Activated T-helper 17 cell treated with anti-CD3 and anti-CD28 coated beads, Interleukin-2, amount 50 U/mL, for 72 hours (primary cell): ENCODE measurements around the gene TCEA3. TPM values are rescaled to one million over a fixed set of nuclear protein-coding genes. Genes with fewer than 3 reads are reported as not detected.

ENCODE experiments used
- ATAC-seq: fragments of 150-1000 bp; cut with Tn5 transposase; replicated peaks from 2 replicates; pipeline ENCODE4 v1.10.0; 2021; ENCODE audit warnings: mild to moderate bottlenecking, moderate library complexity
- H3K27ac Mint-ChIP-seq: one replicate; pipeline ENCODE4 v1.8.0; 2022; ENCODE audit warnings: mixed read lengths
- H3K27me3 Mint-ChIP-seq: one replicate; pipeline ENCODE4 v1.8.0; 2022; ENCODE audit warnings: mixed read lengths
- H3K36me3 Mint-ChIP-seq: one replicate; pipeline ENCODE4 v1.8.0; 2022; ENCODE audit warnings: low read depth, mild to moderate bottlenecking, mixed read lengths
- H3K4me1 Mint-ChIP-seq: one replicate; pipeline ENCODE4 v1.8.0; 2022; ENCODE audit warnings: mixed read lengths
- H3K4me3 Mint-ChIP-seq: one replicate; pipeline ENCODE4 v1.8.0; 2022; ENCODE audit warnings: mild to moderate bottlenecking, mixed read lengths
- H3K9me3 Mint-ChIP-seq: one replicate; pipeline ENCODE4 v1.8.0; 2022; ENCODE audit warnings: mixed read lengths
- total RNA-seq, 2 donors: library from RNA; stranded (reverse); gene quantifications; one replicate each; pipeline ENCODE4 v1.2.3, GENCODE V29; 2022

TCEA3 gene
- total RNA-seq, 2 donors from 2014 or later = 1.3 to 33.2 TPM

DNA sequence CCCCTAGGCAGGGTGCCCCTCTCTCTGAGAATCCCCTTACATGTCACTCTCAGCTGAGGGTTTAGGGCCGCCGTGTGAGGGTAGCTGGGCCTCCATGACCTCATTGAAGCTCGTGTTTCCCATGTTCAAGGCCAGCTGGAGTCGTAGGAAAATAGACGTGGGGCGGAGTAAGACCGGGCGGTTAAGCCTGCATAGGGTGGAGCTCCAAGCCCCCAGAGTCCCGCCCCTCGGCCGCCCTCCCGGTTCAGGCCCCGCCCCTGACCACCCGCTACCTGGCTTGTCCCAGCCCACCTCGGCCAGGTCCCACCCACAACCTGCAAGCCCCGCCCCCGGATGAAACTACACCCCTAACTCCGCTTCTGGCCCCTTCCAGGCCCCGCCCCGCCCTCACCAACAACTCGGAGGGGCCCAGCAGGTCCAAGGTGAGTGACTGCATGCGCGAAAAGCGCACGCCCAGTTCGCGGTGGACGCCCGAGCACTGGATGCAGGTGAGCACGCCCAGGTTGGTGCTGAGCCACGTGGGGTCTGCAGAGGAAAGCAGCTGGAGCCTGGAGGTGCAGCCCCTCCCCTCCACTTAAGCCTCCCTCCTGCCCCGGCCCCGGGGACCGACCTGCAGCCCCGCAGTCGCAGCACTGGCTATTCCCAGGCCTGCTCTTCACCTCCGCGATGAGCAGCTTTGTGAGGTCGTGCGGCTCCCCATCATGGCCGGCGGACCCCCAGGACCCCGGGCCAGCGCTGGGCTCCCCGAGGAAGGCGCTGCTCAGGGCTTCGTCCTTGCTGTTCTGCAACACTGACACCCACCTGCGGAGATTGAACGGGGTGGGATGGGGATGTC lies 12.2 kb upstream of the TCEA3 start:
- H3K4me3 Mint-ChIP-seq = no peak overlapping the region
- no peaks in the 10 kb centered on the region for H3K9me3 Mint-ChIP-seq
- peak; percentile 24 for ATAC-seq
- peaks cover 4% of the 10 kb centered on the region for H3K27me3 Mint-ChIP-seq
- H3K36me3 Mint-ChIP-seq = no peaks in the 10 kb centered on the region
- no peak overlapping the region for H3K27ac Mint-ChIP-seq
- no peaks in the 10 kb centered on the region for H3K4me1 Mint-ChIP-seq

DNA sequence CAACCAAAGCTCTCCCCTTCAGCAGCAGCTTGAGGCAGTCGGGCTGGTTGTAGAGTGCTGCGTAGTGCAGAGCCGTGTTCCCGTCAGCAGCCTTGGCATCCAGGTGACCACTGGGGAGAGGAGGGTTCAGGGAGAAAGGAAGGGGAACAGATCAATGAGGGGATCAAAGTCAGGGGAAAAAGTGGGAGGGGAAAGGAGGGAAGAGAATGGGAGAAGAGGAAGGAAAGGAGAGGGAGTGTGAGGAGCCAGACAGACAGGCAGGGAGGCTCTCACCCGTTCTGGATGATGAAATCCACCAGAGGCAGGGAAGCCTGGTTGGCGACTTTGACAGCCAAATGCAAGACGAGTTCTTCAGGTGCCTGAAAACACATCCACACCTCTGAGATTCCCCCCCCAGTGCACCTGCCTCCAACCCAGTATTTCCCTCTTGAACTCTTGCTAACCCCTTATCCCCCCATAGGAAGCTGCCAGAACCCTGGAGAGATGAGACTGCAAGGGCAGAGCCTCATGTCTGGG lies 9.8 kb upstream of the TCEA3 start:
- H3K9me3 Mint-ChIP-seq = no peaks in the 10 kb centered on the region
- H3K36me3 Mint-ChIP-seq = no peaks in the 10 kb centered on the region
- no peak for ATAC-seq
- H3K27me3 Mint-ChIP-seq = peaks cover 4% of the 10 kb centered on the region
- no peak overlapping the region for H3K4me3 Mint-ChIP-seq
- no peak overlapping the region for H3K27ac Mint-ChIP-seq
- no peaks in the 10 kb centered on the region for H3K4me1 Mint-ChIP-seq

DNA sequence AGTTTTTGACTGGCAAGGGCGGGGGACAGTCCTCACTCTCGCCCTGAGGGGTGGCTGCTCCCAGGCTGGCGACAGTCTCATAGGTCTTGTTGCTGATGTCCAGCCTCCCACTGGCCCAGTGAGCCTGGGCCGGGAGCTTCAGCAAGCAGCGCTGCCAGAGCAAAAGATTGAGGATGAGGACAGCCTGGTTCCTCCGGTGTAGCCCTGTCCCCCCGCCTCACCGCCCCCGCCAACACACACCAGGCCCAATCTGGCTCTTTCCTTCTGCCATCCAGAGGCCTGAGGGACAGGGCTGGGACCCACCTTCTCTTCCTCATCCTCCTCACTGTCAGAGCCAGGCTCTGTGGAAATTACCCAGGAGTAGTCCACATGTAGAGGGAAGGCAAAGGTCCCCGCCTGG lies 8.6 kb upstream of the TCEA3 start:
- Mint-ChIP-seq H3K4me1 (no peaks in the 10 kb centered on the region), H3K9me3 (no peaks in the 10 kb centered on the region), H3K4me3 (no peak overlapping the region), H3K27ac (peak overlapping the region; percentile 68), H3K36me3 (no peaks in the 10 kb centered on the region), H3K27me3 (peaks cover 4% of the 10 kb centered on the region)
- ATAC-seq = no peak

DNA sequence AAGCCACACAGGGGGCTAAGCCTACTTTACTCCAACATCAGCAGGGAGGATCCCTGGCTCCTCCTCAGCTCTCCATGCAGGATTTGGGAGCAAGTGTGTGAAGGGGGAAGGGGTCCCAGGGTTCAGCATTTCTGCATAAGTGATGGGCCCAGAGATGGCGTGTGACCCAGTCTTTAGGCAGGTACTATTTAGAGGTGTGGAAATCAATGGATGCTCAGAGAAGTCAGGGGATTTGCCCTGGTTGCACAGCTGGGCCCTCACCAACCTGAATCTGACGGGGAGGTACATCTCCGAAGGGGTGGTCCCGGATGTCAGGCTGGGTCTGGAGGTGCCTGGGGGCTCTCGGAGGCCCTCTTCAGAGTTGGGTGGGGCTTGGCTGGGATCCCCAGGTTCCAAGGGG lies 6.9 kb upstream of the TCEA3 start:
- no peaks in the 10 kb centered on the region for H3K36me3 Mint-ChIP-seq
- no peak overlapping the region for H3K4me3 Mint-ChIP-seq
- H3K27ac Mint-ChIP-seq = no peak overlapping the region
- H3K9me3 Mint-ChIP-seq = no peaks in the 10 kb centered on the region
- peaks cover 2% of the 10 kb centered on the region for H3K27me3 Mint-ChIP-seq
- ATAC-seq = no peak
- no peaks in the 10 kb centered on the region for H3K4me1 Mint-ChIP-seq

DNA sequence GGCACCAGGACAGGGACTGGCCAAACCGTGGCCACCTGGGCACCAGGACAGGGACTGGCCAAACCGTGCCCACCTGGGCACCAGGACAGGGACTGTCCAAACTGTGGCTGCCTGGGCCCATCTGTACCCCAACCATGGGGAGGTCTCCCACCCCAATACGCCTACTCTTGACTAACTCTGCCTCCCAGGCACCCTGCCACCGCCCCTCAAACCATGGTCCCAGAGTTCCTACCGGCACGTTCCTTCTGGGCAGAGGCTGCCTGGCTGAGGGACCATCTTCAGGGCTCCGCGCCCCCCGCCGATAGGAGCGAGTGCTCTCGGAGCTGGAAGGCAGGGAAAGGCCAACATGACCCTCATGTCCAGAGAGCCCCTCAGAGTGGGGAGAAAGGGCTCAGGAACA lies 6.3 kb upstream of the TCEA3 start:
- no peaks in the 10 kb centered on the region for H3K4me1 Mint-ChIP-seq
- no peak for ATAC-seq

DNA sequence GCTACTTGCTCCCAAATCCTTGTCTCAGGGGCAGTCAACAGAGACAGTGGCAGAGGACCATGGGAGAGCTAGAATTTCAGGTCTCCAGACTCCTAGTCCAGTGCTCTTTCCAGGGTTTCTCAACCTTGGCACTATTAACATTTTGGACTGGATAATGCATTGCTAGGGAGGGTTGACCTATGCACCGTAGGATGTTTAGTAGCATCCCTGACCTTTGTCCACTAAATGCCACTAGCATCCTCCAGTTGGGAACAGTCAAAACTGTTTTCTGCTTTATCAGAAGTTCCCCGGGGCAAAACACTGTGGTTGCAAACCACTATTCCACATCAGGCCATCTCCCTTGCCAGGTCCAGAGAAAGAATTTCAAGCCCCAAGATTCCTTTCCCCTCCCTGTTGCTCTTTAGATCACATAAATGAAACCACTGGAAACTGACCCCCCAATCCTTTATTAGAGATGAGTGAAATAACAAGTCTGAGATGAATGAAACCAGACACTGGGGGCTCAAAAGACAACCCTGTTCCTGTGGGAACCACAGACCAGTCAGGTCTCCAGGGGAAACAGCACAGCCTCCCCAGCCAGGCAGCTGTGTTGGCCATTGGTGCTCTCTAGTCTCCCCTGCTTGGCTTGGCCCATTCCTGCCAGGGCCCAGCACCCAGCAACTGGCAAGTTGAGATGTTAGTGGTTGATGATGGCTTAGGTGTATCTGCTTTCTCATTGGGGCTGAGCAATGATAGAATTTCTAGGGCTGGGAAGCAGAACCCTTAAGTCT lies 3.8 kb upstream of the TCEA3 start:
- Mint-ChIP-seq H3K4me3 (no peak overlapping the region), H3K36me3 (no peaks in the 10 kb centered on the region)
- no peak for ATAC-seq

More for the DNA sequence above, 6.3 kb upstream of the TCEA3 start:
- Mint-ChIP-seq H3K9me3 (no peaks in the 10 kb centered on the region), H3K4me3 (no peak overlapping the region), H3K27me3 (peaks cover 3% of the 10 kb centered on the region), H3K27ac (no peak overlapping the region), H3K36me3 (no peaks in the 10 kb centered on the region)

DNA sequence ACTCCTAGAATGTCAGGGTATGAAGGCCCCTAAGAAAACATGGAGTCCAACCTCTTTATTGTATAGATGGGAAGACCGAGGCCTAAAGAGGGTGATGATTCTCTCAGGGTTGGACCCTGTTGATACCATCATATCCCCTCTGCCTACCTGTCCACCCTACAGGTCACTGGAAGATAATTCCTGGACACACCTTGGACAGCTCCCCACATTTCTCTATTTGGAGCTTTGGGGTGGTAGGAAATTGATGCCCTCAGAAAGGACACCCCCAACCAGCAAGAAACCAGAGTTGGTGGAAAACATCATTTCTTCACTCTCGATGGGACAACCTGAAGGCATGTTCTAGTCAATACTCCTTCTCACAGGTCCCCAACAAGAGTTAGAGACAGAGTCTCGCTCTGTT lies 3.0 kb upstream of the TCEA3 start:
- Mint-ChIP-seq H3K36me3 (no peaks in the 10 kb centered on the region), H3K27me3 (peaks cover 7% of the 10 kb centered on the region), H3K9me3 (no peaks in the 10 kb centered on the region), H3K4me3 (no peak overlapping the region), H3K4me1 (peaks cover 8% of the 10 kb centered on the region), H3K27ac (no peak overlapping the region)
- no peak for ATAC-seq

More for the DNA sequence above, 3.8 kb upstream of the TCEA3 start:
- Mint-ChIP-seq H3K9me3 (no peaks in the 10 kb centered on the region), H3K27ac (no peak overlapping the region), H3K4me1 (peaks cover 1% of the 10 kb centered on the region), H3K27me3 (peaks cover 3% of the 10 kb centered on the region)

DNA sequence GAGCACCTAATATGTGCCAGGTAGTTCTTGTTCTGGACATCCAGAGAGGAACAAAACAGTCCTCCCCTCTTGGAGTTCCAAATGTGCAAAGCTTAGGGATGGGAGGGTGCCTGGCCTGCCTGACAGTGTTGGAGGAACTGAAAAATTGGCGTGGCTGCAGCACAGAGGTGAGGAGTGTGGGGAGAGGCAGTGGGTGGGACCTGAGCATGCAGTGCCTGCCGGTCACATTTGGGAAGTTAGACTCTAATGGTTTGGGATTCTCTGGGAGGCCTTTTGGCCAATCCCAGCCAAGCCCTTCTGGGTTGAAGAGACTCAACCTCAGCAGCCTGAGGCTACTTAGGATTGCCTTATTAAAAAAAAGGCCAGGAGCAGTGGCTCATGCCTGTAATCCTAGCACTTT lies 2.3 kb upstream of the TCEA3 start:
- no peaks in the 10 kb centered on the region for H3K36me3 Mint-ChIP-seq
- ATAC-seq = no peak
- peaks cover 16% of the 10 kb centered on the region for H3K4me1 Mint-ChIP-seq
- no peak overlapping the region for H3K4me3 Mint-ChIP-seq
- peaks cover 7% of the 10 kb centered on the region for H3K27me3 Mint-ChIP-seq
- H3K27ac Mint-ChIP-seq = no peak overlapping the region
- no peaks in the 10 kb centered on the region for H3K9me3 Mint-ChIP-seq

DNA sequence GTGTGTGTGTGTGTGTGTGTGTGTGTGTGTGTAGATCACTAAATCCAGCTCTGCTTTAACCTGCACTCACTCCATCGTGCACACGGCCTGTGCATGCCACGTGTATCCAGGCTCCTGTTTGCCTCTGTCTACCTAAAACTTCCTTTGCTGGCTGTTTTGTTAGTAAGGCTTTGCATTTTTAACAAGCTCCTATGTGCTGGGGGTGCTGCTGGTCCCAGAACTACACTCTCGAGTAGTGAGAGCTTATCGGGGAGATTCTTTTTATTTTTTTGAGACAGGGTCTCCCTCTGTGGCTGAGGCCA lies 596 bp upstream of the TCEA3 start:
- H3K36me3 Mint-ChIP-seq = no peaks in the 10 kb centered on the region
- peaks cover 7% of the 10 kb centered on the region for H3K27me3 Mint-ChIP-seq
- H3K4me1 Mint-ChIP-seq = peaks cover 17% of the 10 kb centered on the region
- ATAC-seq = no peak
- no peaks in the 10 kb centered on the region for H3K9me3 Mint-ChIP-seq
- H3K27ac Mint-ChIP-seq = no peak overlapping the region
- H3K4me3 Mint-ChIP-seq = peak overlapping the region; percentile 68

DNA sequence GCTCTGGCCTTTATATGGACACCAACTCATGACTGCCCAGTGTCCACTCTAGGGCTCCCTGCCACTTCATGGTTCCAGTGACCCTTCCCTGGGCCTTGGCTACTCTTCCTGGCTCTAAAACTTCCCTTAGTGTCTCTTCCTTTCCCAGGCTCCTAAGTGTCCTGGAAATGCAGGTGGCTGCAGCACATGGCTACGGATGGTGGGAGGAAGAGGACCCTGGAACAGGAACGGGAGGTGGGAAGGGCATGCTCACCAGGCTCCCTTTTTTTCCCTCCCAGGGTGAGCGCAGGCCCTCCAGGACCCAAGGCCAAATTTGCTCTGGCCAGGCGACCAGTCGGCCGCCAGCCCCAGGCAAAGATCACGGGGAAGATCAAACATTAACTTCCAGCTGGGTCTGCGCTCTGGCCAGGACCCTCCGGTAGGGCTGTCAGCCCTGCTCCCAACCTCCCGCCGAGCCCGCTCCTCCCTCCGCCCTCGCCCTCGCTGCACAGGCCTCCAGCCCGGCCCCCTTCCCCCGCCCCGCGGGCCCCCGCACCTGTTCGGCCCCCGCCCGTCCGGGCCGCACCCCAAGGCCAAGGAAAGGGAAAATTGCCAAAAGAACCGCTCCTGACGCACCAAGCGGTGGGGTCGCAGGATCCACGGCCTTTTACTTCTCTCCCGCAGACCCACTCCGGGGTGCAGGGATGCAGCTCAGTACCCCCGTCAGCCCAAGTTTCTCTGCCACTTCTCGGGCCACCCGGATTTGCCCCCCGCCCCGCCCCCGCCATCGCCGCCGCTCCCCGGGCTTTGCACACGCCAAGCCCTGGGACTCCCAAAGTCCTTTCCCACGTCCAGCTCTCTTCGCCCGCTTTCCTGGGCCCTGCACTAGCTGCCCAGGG lies 894 bp downstream of the TCEA3 start:
- H3K9me3 Mint-ChIP-seq = no peaks in the 10 kb centered on the region
- H3K27me3 Mint-ChIP-seq = peaks cover 7% of the 10 kb centered on the region
- H3K4me3 Mint-ChIP-seq = peak overlapping the region; percentile 68
- H3K27ac Mint-ChIP-seq = peak overlapping the region; percentile 77
- peaks cover 17% of the 10 kb centered on the region for H3K4me1 Mint-ChIP-seq
- peak; percentile 11 for ATAC-seq
- no peaks in the 10 kb centered on the region for H3K36me3 Mint-ChIP-seq

DNA sequence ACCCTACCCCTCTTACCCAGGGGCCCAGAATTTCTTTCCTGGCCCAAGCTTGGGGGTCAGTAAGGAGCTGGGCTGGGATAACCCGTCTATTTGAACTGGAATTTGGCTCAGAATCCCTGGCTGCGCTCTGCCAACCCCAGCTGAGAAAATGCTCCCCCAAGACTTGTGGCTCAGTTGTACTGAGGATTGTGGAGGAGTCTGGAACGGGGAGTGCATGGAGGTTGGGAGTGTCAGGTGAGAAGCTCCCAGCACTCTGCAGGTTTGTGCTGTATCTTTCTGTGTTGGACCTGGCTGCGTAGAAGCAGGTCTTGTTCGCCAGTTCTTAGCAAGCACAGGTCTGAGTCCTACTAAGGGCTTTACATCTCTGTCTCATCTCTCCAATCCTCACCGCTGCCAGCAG lies 1.6 kb downstream of the TCEA3 start:
- Mint-ChIP-seq H3K4me1 (peaks cover 17% of the 10 kb centered on the region), H3K36me3 (no peaks in the 10 kb centered on the region), H3K27me3 (peaks cover 7% of the 10 kb centered on the region), H3K27ac (peak overlapping the region; percentile 77), H3K9me3 (no peaks in the 10 kb centered on the region), H3K4me3 (peak overlapping the region; percentile 68)
- ATAC-seq = no peak

DNA sequence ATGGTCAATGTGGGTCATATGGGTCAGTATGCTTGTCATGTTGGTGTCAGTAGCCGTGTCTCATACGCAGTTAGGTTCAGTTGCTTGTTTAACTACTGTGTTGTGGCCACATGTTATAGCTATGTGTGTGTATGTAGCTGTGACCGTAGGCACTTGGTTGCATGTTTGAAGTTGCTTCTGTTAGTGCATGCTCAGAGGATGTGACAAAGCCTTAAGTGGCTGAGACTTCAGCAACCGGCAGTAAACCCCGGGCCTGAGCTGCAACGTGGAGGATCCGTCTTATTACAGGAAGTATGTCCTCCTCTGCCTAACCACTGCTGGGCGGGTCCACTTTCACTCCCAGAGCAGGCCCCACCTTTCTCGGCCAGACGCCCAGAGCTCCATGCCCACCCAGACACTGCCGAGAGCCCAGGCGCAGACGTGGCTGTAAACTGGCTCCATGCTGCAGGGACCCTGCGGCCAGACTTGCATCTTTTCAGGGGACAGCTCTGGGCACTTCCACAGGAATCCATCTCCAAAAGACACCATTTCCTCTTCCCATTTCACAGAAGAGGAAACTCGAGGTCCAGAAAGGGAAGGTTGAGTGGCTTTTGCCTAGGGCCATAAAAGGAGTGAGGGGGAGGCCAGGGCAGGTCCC lies 2.2 kb downstream of the TCEA3 start:
- H3K4me3 Mint-ChIP-seq = peak overlapping the region; percentile 68
- peak; percentile 51 for ATAC-seq
- peaks cover 1% of the 10 kb centered on the region for H3K36me3 Mint-ChIP-seq
- H3K27ac Mint-ChIP-seq = no peak overlapping the region
- peaks cover 17% of the 10 kb centered on the region for H3K4me1 Mint-ChIP-seq
- H3K9me3 Mint-ChIP-seq = no peaks in the 10 kb centered on the region
- H3K27me3 Mint-ChIP-seq = peaks cover 7% of the 10 kb centered on the region

DNA sequence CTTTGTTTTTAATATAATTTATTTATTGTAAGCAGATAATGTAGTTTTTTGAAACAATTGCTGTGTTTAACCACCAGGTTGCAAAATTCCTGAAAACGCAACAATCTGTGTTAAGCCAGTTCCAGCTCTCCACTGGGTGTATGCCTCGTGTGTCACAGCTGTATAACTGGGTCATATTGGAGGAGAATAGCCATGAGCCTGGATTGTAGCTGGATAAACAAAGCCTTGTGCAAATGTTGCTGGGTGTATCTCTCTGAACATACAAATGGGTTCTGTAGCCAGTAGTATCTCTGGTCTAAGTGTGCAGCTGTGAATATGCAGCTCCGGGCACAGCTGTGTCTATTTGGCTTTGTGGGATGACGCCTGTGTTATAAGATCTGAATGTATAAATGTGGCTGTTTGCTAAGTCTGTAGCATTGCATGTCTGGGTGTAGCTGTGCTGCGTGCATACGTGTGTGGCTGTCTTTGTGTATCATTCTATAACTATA lies 2.8 kb downstream of the TCEA3 start:
- Mint-ChIP-seq H3K36me3 (peaks cover 4% of the 10 kb centered on the region), H3K4me1 (peaks cover 17% of the 10 kb centered on the region), H3K4me3 (no peak overlapping the region), H3K27ac (no peak overlapping the region), H3K27me3 (peaks cover 7% of the 10 kb centered on the region), H3K9me3 (no peaks in the 10 kb centered on the region)
- ATAC-seq = no peak

DNA sequence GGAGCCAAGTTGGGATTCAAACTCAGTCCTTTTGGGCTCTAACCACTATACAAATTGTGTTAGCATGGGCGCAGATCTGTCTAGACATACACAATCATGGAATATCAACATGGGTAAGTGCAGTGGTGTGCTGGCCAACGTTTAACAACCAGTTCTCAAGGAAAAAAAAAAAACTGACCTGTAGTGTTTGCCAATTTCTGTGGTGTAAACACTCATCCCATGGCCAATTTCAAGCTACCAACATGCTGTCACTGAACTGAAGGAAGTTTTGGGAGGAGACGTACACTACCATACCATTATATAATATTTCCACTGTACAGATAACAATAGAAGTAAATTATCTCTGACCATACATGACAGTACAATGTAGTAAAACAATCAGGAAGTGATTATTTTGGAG lies 3.2 kb downstream of the TCEA3 start:
- peaks cover 17% of the 10 kb centered on the region for H3K4me1 Mint-ChIP-seq
- peaks cover 4% of the 10 kb centered on the region for H3K27me3 Mint-ChIP-seq
- peaks cover 4% of the 10 kb centered on the region for H3K36me3 Mint-ChIP-seq
- ATAC-seq = no peak
- H3K27ac Mint-ChIP-seq = no peak overlapping the region
- H3K4me3 Mint-ChIP-seq = no peak overlapping the region
- H3K9me3 Mint-ChIP-seq = no peaks in the 10 kb centered on the region
